Stimulated activated CD4-positive, alpha-beta T cell treated with anti-CD3 and anti-CD28 coated beads, Interleukin-12 subunit alpha, Interleukin-12 subunit beta, amount 100 ng/mL, for 24 hours (primary cell): ENCODE data around the gene B3GALT4.
"Not testable (repeated sequence)": the region's sequence is repeated elsewhere in the genome, so short reads cannot be mapped to it uniquely, and the experiment has no call there.

Experiments
- DNase-seq, 2 experiments: peaks; one replicate each; pipeline ENCODE4 v3.0.0-alpha.2; 2020; ENCODE audit warnings: low read depth in 2 of 2

The B3GALT4 gene

GRCh38 chr6:33271468-33272274 lies 5.3 kb upstream of the B3GALT4 start, which contains the start of the genes RPS18 and VPS52:
TSS of gene RPS18 (plus strand) at chr6:33272075. CDS start at chr6:33272120, 45 bp downstream.
TSS of gene VPS52 (minus strand) at chr6:33271876. CDS start at chr6:33271675, 201 bp downstream.
- DNase-seq, result peak; percentile 80 to 85

- no peak for DNase-seq
Observed at GRCh38 chr6:33272275-33273128, 4.4 kb upstream of the B3GALT4 start.

GRCh38 chr6:33273129-33273923 lies 3.6 kb upstream of the B3GALT4 start:
- DNase-seq, result no peak

- no peak for DNase-seq
Observed at GRCh38 chr6:33273924-33274902, 2.7 kb upstream of the B3GALT4 start.

- not testable (repeated sequence) for DNase-seq
Observed at GRCh38 chr6:33275795-33276580, 935 bp upstream of the B3GALT4 start.

- no peak for DNase-seq
Observed at GRCh38 chr6:33276581-33276863, 401 bp upstream of the B3GALT4 start.

- no peak for DNase-seq
Observed at GRCh38 chr6:33277663-33278391, 904 bp downstream of the B3GALT4 start.

- no peak for DNase-seq
Observed at GRCh38 chr6:33278392-33278741, 1.4 kb downstream of the B3GALT4 start.

GRCh38 chr6:33278810-33279209 lies 1.9 kb downstream of the B3GALT4 start:
- DNase-seq, result no peak

- DNase-seq, result no peak
Observed at GRCh38 chr6:33279257-33279695, 2.4 kb downstream of the B3GALT4 start.

- no peak for DNase-seq
Observed at GRCh38 chr6:33279971-33280511, 3.1 kb downstream of the B3GALT4 start.

GRCh38 chr6:33280539-33280938 lies 3.6 kb downstream of the B3GALT4 start:
- no peak for DNase-seq

- DNase-seq, result not testable (repeated sequence)
Observed at GRCh38 chr6:33285214-33285613, 8.3 kb downstream of the B3GALT4 start.

- no peak for DNase-seq
Observed at GRCh38 chr6:33286946-33287914, 10.3 kb downstream of the B3GALT4 start.

GRCh38 chr6:33288141-33288920 lies 11.4 kb downstream of the B3GALT4 start:
- DNase-seq, result no peak

- peak; percentile 62 to 72 for DNase-seq
Observed at GRCh38 chr6:33288921-33289783, 12.2 kb downstream of the B3GALT4 start, which contains the start of the genes PFDN6 and WDR46. TSS of gene PFDN6 (plus strand) at chr6:33289601. CDS start at chr6:33289857, 256 bp downstream. TSS of gene WDR46 (minus strand) at chr6:33289239. CDS start at chr6:33289170, 69 bp downstream.
